T-helper 22 cell (primary cell): Measurements from ENCODE around the gene GSG1L.

Experiments used
- DNase-seq: peaks from one replicate; pipeline ENCODE4 v3.0.0-alpha.2; 2020; ENCODE audit warnings: low read depth

GSG1L gene

DNA sequence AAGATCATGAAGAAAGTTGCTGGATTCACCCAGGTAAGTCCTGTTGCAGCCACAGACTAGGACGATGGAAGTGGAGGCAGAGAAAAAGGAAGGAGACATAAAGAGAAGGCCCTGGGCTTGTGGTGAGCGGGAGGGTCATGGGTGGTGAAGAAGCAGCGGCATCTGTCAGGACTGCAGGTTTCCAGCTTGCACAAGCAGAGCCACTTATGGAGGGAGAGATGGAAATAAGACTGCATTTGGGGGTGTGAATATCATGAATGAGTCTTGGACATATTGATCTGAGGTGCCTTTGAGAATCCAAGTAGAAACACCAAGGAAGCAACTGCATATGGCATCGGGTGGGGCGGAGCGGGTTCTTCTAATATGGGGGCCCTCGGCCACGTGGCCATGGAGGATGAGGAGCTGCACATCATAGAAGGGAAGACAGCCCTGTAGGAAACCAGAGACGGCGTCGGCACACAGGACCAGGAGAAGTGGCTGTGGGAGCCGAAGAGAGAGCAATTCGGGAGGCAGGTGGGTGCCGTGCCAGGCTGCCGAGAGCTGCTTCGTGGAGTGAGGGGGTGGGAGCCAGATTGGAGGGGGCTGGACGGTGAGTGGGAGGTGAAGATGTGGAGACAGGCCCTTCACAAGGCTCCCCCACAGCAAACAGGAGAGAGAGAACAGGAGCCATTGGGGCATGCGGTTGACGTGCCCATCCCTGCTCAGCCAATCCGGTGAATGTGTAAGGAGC, 243.5 kb downstream of the GSG1L start:
- DNase-seq, result no peak

DNA sequence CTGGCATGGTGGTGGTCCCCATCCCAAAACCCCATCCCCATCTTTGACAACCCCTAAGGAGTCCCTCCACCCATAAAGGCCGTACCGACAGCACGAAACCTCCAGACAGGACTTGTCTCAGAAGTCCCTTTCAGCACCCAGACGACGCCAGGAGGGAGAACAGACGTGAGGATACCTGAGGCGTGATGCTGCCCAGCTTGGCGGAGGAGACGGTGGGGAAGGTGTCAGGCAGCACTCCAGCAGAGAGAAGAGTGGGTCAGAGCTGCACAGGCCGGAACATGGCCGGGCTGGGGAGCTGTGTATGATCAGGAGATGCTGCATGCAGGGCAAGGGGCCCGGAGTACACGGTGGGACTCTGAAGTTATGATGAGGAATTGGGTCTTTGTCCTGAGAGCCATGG, 244.2 kb downstream of the GSG1L start:
- DNase-seq, result no peak

DNA sequence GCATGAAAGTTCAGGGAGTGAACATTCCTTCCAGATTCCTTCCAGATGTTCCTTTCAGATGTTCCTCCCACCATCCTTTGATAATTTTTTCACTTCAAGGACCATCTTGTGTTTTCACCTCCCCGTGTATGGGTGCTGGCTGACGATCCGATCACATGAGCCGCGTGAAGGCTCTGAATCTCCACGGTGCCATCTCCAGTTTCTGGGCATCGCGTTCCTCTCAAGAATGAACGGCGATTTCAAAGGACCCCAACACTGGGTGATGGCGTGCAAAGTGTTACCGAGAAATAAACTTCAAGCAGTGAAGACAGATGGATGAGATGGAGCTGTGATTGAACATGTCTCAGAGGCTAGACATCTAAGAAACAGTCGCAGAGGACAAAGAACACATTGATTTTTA, 245.3 kb downstream of the GSG1L start:
- no peak for DNase-seq

DNA sequence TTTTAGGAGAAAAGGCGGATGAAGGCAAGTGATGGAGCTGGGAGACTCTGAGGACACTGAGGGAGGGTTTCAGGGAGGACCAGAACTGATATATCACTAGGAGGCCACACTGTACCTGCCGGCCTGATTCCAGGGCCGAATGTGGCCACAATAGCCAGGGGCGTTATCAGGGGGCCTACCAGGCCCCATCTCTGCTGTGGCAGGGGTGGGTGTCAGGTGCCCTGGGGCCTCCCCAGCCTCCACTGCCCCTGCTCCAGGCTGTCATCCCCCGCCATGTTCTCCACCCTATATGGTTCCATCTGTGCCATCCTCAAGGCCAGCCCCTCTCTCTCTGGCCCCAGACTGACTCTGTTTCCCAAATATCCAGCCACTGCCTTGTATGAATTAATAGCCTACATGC, 246.5 kb downstream of the GSG1L start:
- DNase-seq, result no peak

DNA sequence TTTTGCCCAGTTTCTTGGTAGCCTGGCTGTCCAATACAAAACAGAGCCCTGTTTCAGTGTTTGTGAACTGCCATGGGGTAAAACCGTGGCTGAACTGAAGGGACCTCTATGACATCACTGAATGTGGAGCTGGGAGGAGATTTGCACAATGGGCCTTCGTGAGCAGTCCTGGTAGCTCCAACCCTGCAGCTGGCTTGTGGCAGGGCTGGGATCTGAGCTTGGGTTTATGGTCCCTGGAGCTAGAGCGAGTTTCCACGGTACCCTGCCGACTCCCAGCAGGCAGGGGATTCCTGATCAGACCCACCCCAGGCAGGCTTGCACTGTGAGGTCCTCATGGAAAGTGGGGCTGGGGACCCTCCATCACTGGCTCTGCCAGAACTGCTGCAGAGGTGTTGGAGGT, 247.0 kb downstream of the GSG1L start:
- no peak for DNase-seq

DNA sequence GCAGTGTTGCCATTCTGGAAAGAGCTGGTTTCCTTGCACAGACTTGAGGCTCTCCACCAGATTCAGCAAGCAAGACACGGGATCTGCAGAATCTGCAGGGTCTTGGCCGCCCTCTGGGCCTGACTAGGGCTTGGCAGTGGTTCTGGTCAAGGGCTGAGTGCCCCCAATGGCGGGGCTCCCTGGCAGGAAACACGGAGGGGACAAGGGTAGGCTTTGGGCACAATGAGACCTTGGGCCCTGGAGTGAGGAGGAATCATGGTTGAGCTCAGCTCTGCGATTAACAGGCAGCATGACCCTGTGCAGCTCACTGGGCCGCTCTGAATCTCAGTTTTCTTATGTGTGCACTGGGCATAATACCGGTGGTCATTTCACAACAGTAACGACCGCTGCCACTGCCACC, 249.9 kb downstream of the GSG1L start:
- no peak for DNase-seq

DNA sequence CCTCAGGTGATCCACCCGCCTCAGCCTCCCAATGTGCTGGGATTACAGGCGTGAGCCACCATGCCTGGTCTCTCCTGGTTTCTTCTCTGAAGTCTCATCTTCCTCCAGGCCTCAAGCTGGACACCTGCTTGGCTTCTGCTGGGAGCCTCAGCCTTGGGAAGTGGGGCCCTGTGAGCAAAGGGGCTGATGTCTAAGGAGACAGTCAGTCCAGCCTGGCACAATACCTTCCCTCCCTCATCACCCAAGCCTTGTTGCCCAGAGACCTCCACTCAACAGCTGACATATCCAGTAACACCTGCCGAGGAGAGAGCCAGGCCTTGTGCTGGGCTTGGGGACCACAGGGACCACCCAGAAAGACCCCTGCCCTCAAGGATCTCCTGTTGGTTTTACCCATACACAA, 251.6 kb downstream of the GSG1L start:
- no peak for DNase-seq

DNA sequence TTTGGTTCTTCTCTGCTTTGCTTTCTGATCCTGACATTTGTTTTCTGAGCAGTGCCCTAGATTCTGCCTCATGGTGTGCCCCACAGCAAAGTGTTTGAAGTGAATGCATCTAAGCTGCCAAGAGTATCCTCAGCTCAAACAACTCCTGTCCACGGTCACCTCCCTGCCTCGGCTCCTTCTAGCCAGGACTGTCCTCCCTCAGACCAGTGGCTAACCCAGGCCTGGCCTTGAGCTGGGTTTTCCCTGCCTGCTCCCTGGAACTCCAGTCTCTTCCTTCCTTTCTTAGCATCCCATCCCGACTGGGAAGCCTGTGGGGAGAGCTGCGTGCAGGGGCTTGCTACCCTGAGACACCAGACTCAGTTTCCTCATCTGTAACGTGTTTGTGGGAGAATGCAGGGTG, 256.5 kb downstream of the GSG1L start:
- no peak for DNase-seq

DNA sequence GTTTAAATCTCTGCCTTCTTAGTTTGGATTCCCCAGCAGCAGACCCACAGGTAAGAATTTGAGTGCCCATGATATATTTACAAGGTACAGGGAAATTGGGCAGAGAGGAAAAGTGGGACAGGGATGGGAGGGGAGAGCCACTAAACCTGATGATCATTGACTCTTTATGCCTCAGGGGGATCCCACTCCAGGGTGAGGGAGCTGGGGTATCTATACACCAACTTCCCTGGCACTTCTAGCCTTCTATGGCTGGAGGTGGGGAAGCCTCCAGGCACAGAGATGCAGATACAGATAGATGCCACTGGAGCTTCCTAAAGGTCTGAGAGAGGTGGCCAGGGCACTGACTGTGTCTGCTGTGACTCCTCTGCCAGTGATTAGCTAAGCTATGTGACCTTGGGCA, 257.1 kb downstream of the GSG1L start:
- no peak for DNase-seq

DNA sequence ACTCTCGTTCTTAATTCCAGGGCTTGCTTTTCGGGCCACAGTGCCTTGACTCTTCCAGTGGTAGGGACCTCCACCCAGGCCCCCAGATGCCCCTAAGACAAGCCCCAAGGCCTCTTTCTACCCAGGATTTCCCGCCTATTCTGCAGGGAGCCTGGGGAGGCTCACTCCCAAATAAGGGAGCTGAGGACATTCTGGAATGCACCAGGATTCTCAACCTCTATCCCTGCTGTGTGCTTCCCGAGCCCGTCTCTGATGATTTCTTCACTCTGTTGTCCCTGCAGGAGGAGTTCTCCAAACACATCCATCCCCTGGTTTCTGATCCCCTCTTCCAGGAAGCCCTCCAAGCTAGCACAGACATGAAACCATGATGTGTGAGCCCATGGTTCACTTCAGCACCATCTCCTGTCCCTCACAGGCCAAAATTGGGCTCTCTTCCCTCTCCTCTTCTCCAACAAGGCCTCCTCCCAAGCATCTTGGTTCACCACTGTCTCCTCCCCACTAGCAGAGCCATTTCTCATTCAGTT, 257.6 kb downstream of the GSG1L start:
- no peak for DNase-seq

DNA sequence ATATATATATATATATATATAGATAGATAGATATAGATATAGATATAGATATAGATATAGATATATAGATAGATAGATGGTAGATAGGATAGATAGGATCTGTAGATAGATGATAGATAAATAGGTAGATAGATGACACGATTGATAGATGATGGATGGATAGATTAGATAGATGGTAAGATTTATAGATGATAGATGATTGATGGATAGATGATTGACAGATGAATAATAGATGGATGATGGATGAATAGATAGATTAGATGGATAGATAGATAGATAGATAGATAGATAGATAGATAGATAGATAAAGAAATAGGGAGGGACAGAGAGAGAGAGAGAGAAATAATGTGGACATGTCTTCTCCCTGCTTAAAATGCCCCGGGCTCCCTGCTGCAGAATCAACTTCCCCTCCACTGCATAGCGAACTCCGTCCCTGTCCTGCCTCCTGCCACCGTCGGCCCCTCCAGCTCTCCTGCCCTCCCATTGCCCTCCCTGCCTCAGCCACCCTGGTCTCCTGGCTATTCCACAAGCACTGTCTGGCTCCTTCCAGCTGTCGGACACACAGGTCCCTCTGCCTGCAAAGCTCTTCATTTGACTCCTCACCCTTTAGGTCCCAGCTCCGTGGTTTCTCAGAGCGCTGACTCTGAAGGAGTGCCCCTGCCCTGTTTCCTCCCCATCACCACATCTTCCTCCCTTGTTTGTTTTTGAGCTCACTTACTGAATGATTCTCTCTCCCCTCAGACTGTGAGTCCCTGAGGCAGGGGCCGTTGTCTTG, 259.6 kb downstream of the GSG1L start:
- DNase-seq, result no peak

DNA sequence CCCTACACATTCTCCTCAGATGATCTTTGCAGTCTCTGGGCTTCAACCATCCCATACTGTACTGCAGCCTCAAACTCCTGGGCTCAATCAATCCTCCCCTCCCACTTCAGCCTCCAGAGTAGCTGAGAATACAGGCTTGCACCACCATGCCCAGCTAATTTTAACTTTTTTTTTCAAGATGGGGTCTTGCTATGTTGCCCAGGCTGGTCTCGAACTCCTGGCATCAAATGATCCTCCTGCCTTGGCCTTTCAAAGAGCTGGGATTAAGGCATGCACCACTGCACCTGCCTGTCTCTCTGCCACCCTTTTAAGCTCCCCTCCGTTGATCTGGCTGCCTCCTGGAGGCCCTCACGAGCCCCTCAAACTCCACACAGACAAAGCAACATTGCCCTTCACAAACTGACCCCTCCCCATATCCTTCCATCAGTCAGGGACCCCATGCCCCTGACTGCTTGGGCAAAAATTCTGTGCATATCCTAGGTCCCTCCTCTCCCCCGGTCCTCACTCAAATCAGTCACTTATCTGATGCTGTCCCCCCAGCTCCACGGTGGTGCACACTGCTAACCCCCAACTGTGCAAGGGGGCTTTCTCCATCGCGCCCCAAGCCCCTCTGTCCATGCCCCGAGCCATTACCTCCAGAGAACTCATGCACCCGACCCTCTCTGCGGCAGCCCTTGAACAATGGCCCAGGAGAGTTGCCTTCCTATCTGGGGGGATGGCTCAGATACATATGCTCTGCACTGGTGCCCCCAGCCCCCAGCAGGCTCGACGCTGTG, 260.7 kb downstream of the GSG1L start:
- no peak for DNase-seq

DNA sequence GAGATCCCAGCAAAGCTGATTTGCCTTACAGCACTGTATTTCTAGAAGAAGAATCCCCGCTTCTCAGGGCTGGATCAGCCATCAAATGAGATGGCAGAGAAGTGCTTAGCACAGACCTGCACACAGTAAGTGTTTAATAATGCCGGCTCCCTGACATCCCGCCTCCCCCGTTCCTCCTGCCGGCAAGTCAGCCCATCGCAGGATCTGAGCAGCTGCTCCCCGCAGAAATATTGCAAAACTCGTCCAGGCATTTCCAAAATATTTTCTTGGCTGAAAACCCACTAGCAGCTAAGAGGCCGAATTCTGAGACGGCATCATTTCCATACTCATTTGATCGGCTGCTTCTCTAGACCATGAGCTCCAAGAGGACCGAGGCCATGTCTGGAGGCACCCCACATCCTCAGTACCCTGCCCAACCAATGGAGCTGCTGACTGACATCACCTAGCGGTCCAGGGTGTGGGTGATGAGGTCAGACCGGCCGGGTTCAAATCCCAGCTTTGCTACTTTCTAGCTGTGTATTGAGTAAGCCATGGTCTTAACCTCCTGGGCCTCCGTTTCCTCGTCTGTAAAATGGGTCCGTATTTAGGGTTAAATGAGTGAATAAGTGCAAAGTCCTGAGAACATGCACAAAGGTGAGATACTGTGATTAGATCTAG, 262.1 kb downstream of the GSG1L start:
- DNase-seq, result no peak

DNA sequence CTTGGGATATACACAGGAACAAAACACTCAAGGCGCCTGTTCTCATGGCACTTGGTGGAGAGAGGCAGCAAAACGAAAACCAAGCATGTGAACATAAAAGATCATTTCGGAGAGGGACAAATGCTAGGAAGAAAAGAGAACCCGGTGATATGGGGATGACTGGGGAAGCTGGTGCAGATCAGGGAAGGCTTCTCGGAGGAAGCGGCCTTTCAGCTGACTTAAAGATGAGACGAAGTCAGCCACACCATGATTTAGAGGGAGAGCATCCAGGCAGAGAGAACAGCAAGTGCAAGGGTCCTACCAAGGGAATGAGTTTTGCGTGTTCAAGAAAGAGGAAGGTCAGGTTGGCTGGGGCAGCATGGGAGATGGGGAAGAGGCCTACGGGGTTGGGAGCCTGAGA, 262.7 kb downstream of the GSG1L start:
- DNase-seq, result no peak

DNA sequence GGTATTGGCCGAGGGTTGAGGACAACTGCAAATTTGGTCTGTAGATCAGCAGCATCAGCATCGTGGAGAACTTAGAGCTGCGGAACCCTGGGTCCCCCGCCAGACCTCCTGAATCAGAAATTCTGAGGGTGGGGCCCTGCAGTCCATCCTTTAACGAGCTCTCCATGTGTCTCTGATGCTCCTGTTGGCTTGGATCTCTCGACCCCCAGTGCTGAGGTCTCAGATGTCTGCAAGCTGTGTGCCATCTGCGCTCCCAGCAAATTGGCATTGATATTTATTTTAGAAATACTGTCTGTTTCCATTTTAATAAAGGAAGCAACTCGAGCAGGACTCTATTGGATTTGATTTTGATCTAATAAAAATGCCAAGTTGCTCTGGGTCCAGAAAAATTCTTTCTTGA, 263.6 kb downstream of the GSG1L start:
- DNase-seq, result no peak

DNA sequence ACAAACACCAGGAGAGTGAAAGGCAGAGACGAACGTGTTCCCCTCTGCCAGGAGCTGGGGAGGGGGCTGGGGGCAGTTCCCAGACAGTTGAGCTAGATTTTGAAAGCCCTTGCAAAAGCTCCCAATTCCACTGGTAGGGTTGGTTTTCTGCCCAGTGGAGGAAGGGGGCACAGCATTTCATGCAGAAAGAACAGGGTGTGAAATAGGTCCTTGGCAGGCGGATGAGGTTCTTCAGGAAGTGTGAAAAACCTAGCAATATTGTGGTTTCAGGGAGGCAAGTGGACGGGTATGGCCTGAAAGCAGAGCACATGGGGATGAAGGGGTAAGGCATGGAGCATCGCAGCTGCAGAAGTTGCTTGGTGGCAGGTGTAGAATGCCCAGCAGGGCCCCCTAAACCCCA, 265.3 kb downstream of the GSG1L start:
- DNase-seq, result no peak

DNA sequence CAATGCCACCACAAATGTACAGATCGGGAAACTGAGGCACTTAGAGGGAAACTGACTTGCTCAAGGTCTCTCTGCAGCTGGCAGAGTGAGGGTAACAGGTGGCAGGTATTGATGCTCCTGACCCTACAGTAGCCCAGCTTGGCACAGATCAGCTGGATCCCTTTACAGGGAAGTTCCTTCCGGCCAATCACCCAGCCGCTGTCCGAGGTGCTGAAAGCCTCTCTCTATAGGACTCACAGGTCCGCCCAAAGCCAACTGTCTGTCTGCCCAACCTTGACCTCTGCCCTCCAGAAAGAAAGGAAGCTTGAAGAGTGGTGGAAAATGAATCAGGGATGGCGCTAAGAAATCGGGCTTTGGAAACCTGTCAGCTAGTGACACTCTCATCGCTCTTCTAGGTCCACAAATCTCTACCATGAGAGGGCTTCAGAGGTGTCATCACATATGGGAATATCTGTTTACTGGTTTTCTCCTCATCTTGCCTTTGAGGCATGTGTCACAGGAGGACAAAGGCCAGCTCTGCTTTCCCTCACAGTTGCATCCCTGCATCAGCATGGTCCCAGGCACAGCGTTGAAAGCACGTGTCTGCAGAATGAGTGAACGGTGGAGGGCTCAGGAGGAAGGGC, 267.4 kb downstream of the GSG1L start:
- DNase-seq, result no peak

DNA sequence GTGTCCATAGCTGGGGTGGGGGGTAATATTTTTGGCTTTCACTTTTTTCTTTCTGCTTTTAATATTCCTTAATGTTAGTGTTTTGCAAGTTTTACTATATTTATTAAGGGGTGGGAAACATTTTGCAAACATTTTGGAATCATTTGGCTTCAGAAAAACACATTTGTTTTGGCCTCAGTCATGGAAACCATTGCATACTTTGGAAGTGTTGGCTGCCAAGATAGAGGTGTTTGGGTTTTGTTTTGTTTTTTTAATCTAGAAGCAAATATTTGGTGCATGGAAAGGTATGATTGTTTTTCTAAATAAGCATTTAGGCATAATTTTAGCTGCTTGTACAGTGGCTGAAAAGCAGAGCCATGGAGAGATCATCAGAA, 270.3 kb downstream of the GSG1L start:
- no peak for DNase-seq

DNA sequence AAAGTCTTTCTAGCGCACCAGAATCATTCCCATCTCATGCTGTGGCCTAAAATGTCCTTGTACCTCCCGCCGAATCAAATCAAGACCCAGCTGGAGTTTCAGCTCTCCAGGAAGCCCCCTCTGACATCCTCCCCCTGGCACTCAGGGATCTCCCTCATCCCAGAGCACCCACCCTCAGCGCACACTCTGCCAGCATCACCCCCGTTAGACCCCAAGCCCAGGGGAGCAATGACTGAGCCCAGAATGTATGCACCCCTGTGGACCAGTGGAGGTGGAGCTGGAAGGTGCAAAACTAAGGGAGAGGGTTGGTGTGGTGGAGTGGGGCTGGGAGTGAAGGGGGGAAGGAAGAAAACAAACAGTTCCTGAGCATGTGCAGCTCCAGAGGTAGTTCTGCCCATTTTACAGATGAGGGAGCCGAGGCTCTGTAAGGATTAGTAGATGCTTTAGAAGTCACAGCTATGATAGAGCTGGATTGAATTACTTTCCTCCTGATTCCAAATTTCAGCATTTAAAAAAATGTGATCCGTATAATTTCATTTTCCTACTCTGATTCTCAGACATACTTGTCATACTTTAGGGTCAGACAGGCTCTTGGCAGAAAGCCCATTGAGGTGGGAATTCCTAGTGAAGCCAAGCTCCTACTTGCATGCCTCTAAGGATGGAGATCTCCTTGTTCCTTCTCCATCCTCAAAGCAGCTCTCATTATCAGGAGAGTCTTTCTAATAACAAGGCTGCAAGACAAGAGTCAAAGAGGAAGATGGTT, 270.8 kb downstream of the GSG1L start:
- DNase-seq, result no peak

DNA sequence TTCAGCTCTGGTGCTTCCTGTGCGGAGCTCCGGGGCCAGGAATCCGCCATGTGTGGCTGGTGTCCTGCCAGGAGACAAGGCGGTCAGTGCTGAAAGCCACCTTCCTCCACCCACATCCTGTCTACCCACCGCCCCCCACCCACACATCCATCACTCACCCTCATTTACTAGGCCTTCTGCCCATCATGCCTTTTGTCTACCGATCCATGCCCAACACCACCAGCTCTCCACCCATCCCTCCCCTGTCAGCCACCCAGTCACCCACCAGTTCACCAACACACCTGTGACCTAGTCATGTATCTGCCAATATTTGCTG, 272.2 kb downstream of the GSG1L start:
- DNase-seq, result no peak
